Endothelial cell of umbilical vein (primary cell): Measurements from ENCODE around the gene S100P. TPM values are rescaled to one million over a fixed set of nuclear protein-coding genes. Genes with fewer than 3 reads are reported as not detected.

Experiments
- BruUV-seq: library from RNA; stranded (reverse); fragments of 400-500 nt; replicated peaks from 2 replicates; lab custom pipeline; 2021; lab: Mats Ljungman, UMichigan
- CTCF ChIA-PET: fragments of 300-600, 350-600 bp; sonication (Branson Sonifier 250); formaldehyde crosslinking; loops from one replicate; lab custom pipeline; 2021; ENCODE audit warnings: antibody characterized with exemption, inconsistent platforms; lab: Charles Lee
- POLR2A ChIA-PET: fragments of 300-600, 350-600 bp; sonication (Branson Sonifier 250); formaldehyde crosslinking; loops from one replicate; lab custom pipeline; 2021; ENCODE audit warnings: antibody characterized with exemption, inconsistent platforms; lab: Charles Lee
- DNase-seq: peaks from one replicate; pipeline ENCODE4 v3.0.0-alpha.2; 2011; ENCODE audit warnings: low read depth, low spot score
- FAIRE-seq: peaks from 2 replicates; lab custom pipeline; 2011; peaks lifted over from hg19 to GRCh38; lab: Jason Lieb, UNC
- H2AFZ ChIP-seq: 2 replicates; pipeline ENCODE4 v1.6.0; 2012; ENCODE audit warnings: low read depth, low read length, control low read depth, inconsistent platforms
- H3K27ac ChIP-seq: 2 replicates; pipeline ENCODE4 v1.5.1; 2011; ENCODE audit warnings: low read depth, mild to moderate bottlenecking, control low read depth, low read length, moderate library complexity; ENCODE audit not compliant: insufficient read depth
- H3K27me3 ChIP-seq, 2 experiments: 2 replicates each; pipeline versions ENCODE4 v1.6.0 to v1.6.1; 2011; ENCODE audit warnings: low read length in 2 of 2, mixed read lengths in 1 of 2; ENCODE audit not compliant: control insufficient read depth in 2 of 2, insufficient read depth in 2 of 2
- H3K36me3 ChIP-seq, 2 experiments: 2 replicates in 1 of 2; 3 replicates in 1 of 2; pipeline ENCODE4 v1.5.1; 2011; ENCODE audit warnings: low read length in 2 of 2, mild to moderate bottlenecking in 1 of 2, moderate library complexity in 1 of 2; ENCODE audit not compliant: control insufficient read depth in 2 of 2, insufficient read depth in 2 of 2; ENCODE audit errors: extremely low read depth in 1 of 2
- H3K4me1 ChIP-seq: 3 replicates; pipeline ENCODE4 v1.5.1; 2011; ENCODE audit warnings: mild to moderate bottlenecking, low read length; ENCODE audit not compliant: control insufficient read depth, insufficient read depth; ENCODE audit errors: extremely low read depth
- H3K4me2 ChIP-seq: 2 replicates; pipeline ENCODE4 v1.6.1; 2011; ENCODE audit warnings: low read length, control low read depth, mixed read lengths; ENCODE audit not compliant: insufficient read depth
- H3K4me3 ChIP-seq, 3 experiments: fragments of 200-600 bp in 1 of 3; sonication (generic), shearing (Covaris generic) in 1 of 3; replicated peaks in 1 of 3; 2 replicates each; pipeline ENCODE4 v1.5.1; 2011 to 2016; ENCODE audit warnings: control low read depth in 3 of 3, low read length in 3 of 3, mild to moderate bottlenecking in 2 of 3, inconsistent platforms in 1 of 3, low read depth in 1 of 3, moderate library complexity in 1 of 3; ENCODE audit not compliant: insufficient read depth in 1 of 3
- H3K79me2 ChIP-seq: 2 replicates; pipeline ENCODE4 v1.6.0; 2012; ENCODE audit warnings: low read length, inconsistent platforms; ENCODE audit not compliant: control insufficient read depth, insufficient read depth
- H3K9ac ChIP-seq: replicated peaks from 2 replicates; pipeline ENCODE3; 2011; ENCODE audit warnings: low read length, control low read depth; ENCODE audit not compliant: insufficient read depth; ENCODE audit errors: extremely low read depth
- H3K9me1 ChIP-seq: replicated peaks from 3 replicates; pipeline ENCODE4 v1.6.0; 2011; ENCODE audit warnings: mild to moderate bottlenecking, low read length; ENCODE audit not compliant: control insufficient read depth, insufficient read depth; ENCODE audit errors: extremely low read depth
- H3K9me3 ChIP-seq: replicated peaks from 2 replicates; pipeline ENCODE4 v1.5.1; 2012; ENCODE audit warnings: low read length, inconsistent platforms; ENCODE audit not compliant: control insufficient read depth, insufficient read depth
- H4K20me1 ChIP-seq: replicated peaks from 2 replicates; pipeline ENCODE3; 2011; ENCODE audit warnings: mild to moderate bottlenecking, low read length; ENCODE audit not compliant: control insufficient read depth, insufficient read depth; ENCODE audit errors: extremely low read depth
- CTCF ChIP-seq, 2 donors: IDR thresholded peaks; 1 replicate in 1 of 2; 2 replicates in 1 of 2; pipeline ENCODE4 v1.5.1; 2011; ENCODE audit warnings: low read length in 2 of 2, mild to moderate bottlenecking in 2 of 2, moderate library complexity in 2 of 2, control low read depth in 1 of 2, inconsistent platforms in 1 of 2, low read depth in 1 of 2; ENCODE audit not compliant: insufficient read depth in 1 of 2; ENCODE audit errors: extremely low read depth in 1 of 2
- EZH2 ChIP-seq: IDR thresholded peaks from 2 replicates; pipeline ENCODE4 v1.6.1; 2012; ENCODE audit warnings: borderline replicate concordance, low read depth, mild to moderate bottlenecking, moderate library complexity, low read length, inconsistent platforms; ENCODE audit not compliant: severe bottlenecking
- FOS ChIP-seq: IDR thresholded peaks from 2 replicates; pipeline ENCODE4 v1.6.1; 2011; ENCODE audit warnings: mild to moderate bottlenecking, low read length, moderate library complexity, borderline replicate concordance; ENCODE audit not compliant: insufficient read depth
- GATA2 ChIP-seq: IDR thresholded peaks from 2 replicates; pipeline ENCODE4 v1.7.0; 2011; ENCODE audit warnings: low read depth, mild to moderate bottlenecking, moderate library complexity, mixed read lengths, low read length; ENCODE audit not compliant: insufficient read length, insufficient read depth
- JUN ChIP-seq: IDR thresholded peaks from 2 replicates; pipeline ENCODE4 v1.6.1; 2011; ENCODE audit warnings: borderline replicate concordance, low read depth; ENCODE audit not compliant: insufficient read length, insufficient read depth
- MAX ChIP-seq: IDR thresholded peaks from 2 replicates; pipeline ENCODE4 v1.6.1; 2011; ENCODE audit not compliant: insufficient read depth, insufficient read length
- MYC ChIP-seq: IDR thresholded peaks from one replicate; pipeline ENCODE4 v1.6.1; 2011; ENCODE audit warnings: mild to moderate bottlenecking, low read depth, low read length
- POLR2A ChIP-seq: IDR thresholded peaks from 2 replicates; pipeline ENCODE4 v1.6.1; 2012; ENCODE audit warnings: low read depth, mild to moderate bottlenecking, control low read depth, low read length
- POLR2AphosphoS5 ChIP-seq: IDR thresholded peaks from 2 replicates; pipeline ENCODE4 v1.6.1; 2012; ENCODE audit warnings: low read depth, mild to moderate bottlenecking, control low read depth, low read length, moderate library complexity; ENCODE audit not compliant: insufficient read depth
- dilution Hi-C: fragments of 300-500 bp; cut with MboI; formaldehyde crosslinking; loops from one replicate; pipeline ENCODE4 v1.15.0; 2019; ENCODE audit warnings: low sequenced_read_pairs; ENCODE audit not compliant: extremely low pct_ligation_motif_present
- intact Hi-C: fragments of 100-400 bp; cut with micrococcal nuclease; formaldehyde crosslinking; loops from one replicate; pipeline ENCODE4 v1.10.0; 2022
- polyA plus RNA-seq, 4 experiments: library from polyadenylated mRNA; depleted of rRNA in 3 of 4; stranded (reverse) in 3 of 4; unstranded in 1 of 4; fragments of >200 nt; gene quantifications; 2 replicates each; pipeline versions ENCODE4 v1.2.1 to v1.2.3, GENCODE V29; 2011 to 2012; ENCODE audit warnings: missing spikeins in 1 of 4
- total RNA-seq: library from RNA; stranded (reverse); gene quantifications from 2 replicates; pipeline ENCODE4 v1.2.3, GENCODE V29; 2021

Gene S100P
- total and polyA plus RNA-seq, 2 donors (not counting 3 experiments of a cell fraction or from before 2014, with no cell fraction given): not detected

DNA sequence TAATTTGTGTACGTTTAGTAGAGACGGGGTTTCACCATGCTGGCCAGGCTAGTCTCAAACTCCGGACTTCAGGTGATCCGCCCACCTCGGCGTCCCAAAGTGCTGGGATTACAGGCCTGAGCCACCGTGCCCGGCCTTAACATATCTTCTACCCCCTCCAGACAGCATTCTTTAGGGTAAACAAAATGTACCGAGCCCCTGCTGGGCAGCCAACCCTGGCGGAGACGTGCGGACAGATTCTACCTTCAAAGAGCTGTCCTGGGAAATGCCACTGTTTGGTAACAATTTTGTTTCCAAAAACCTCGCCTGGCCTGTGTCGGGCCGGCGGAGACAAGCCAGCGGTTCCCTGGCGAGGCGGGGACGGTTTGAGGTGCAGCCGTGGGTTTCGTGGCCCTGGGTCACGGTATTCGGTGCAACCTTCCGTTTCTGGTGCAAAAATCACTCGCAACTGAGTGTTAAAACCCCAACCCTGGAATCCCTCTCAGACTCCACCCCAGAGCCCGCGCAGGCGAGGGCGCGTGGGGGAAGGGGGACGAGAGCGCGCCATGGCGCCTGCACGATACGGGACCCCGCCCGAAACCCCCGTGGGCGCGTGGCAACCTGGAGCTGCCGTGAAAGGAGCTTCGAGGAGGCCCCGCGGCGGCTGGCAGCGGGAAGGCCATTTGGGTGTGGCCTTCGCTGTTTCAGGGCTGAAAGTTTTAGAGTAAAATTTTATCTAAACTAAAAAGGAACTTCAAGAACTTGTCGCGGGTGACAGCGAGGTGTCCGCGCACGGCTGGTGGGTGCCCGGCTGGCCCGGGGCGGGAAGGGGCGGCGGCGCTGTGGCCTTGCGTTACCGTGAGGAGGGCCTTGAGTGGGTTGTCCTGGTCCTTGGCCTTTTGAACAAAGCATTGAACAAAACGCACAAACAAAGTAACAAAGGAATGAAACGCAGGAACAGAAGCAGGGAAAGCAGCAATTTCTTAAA is 36.2 kb upstream of the S100P start:
- Histone ChIP-seq H3K9ac (no peak overlapping the region), H3K9me3 (no peaks in the 10 kb centered on the region), H3K9me1 (no peaks in the 10 kb centered on the region), H2AFZ (no peak overlapping the region), H3K4me3 (no peak overlapping the region), H4K20me1 (no peaks in the 10 kb centered on the region), H3K4me2 (no peak overlapping the region), H3K36me3 (no peaks in the 10 kb centered on the region), H3K27me3 (peaks cover 7 to 28% of the 10 kb centered on the region in 2 experiments), H3K27ac (no peak overlapping the region), H3K4me1 (peaks cover 2% of the 10 kb centered on the region), H3K79me2 (no peaks in the 10 kb centered on the region)
- CTCF ChIA-PET: no interaction called here
- FAIRE-seq (no peak), DNase-seq (no peak)
- POLR2A ChIA-PET: no interaction called here
- intact Hi-C loops: no loop called here
- TF ChIP-seq FOS (no peak), GATA2 (no peak), POLR2AphosphoS5 (no peak), CTCF (IDR thresholded peaks at IDR 0.05; ENCODE audit: extremely low read depth in 1 of 2, insufficient read depth in 1 of 2, low read depth in 1 of 2, low read length in 2 of 2) (no peak), JUN (no peak), MAX (no peak), MYC (no peak), EZH2 (no peak), POLR2A (no peak)
- dilution Hi-C loops: no loop called here
- BruUV-seq: no TSS peak
